Spleen (tissue), 11 donors: ENCODE results near the gene DOCK2. TPM values are rescaled to one million over a fixed set of nuclear protein-coding genes. Genes with fewer than 3 reads are reported as not detected.

Source experiments
- DNase-seq: peaks from one replicate; pipeline ENCODE4 v3.0.0-alpha.2; 2020
- H3K27ac ChIP-seq, 8 donors: fragments of 200-600 bp; sonication (generic) in 7 of 8; 1 replicate in 4 of 8; 2 replicates in 4 of 8; pipeline versions ENCODE4 v1.5.0 to v1.8.0; 2016 to 2021; ENCODE audit warnings: inconsistent platforms in 4 of 8, mild to moderate bottlenecking in 4 of 8, moderate library complexity in 1 of 8
- H3K27me3 ChIP-seq, 7 donors: fragments of 200-600 bp; sonication (generic) in 6 of 7; replicated peaks in 1 of 7; 1 replicate in 4 of 7; 2 replicates in 3 of 7; pipeline versions ENCODE4 v1.5.0 to v1.8.0; 2016 to 2021; ENCODE audit warnings: inconsistent platforms in 3 of 7, mild to moderate bottlenecking in 1 of 7
- H3K36me3 ChIP-seq, 6 donors: fragments of 200-600 bp; sonication (generic) in 5 of 6; 1 replicate in 4 of 6; 2 replicates in 2 of 6; pipeline versions ENCODE4 v1.5.0 to v1.8.0; 2016 to 2021; ENCODE audit warnings: inconsistent platforms in 2 of 6
- H3K4me1 ChIP-seq, 6 donors: fragments of 200-600 bp; sonication (generic) in 5 of 6; 1 replicate in 3 of 6; 2 replicates in 3 of 6; pipeline versions ENCODE4 v1.5.0 to v1.8.0; 2016 to 2021; ENCODE audit warnings: inconsistent platforms in 3 of 6
- H3K4me3 ChIP-seq, 8 donors: fragments of 200-600 bp; sonication (generic) in 7 of 8; 1 replicate in 4 of 8; 2 replicates in 4 of 8; pipeline versions ENCODE4 v1.5.0 to v1.8.0; 2016 to 2021; ENCODE audit warnings: inconsistent platforms in 4 of 8, mild to moderate bottlenecking in 4 of 8, moderate library complexity in 2 of 8
- H3K9me3 ChIP-seq, 8 donors: fragments of 200-600 bp; sonication (generic) in 7 of 8; 1 replicate in 4 of 8; 2 replicates in 4 of 8; pipeline versions ENCODE4 v1.5.0 to v1.8.0; 2016 to 2021; ENCODE audit warnings: inconsistent platforms in 4 of 8
- POLR2A ChIP-seq, 3 donors: fragments of 450-650 bp; IDR thresholded peaks; one replicate each; pipeline ENCODE4 v1.5.1; 2017; ENCODE audit warnings: antibody characterized with exemption in 3 of 3, mild to moderate bottlenecking in 1 of 3
- POLR2AphosphoS5 ChIP-seq, 3 donors: sonication (generic); formaldehyde crosslinking; IDR thresholded peaks; one replicate each; pipeline ENCODE4 v1.5.1; 2017; ENCODE audit warnings: antibody characterized with exemption in 3 of 3
- WGBS, 5 donors: extraction: QIAGEN DNeasy Blood & Tissue Kit in 3 of 5; methylation state at CpG; one replicate each; pipeline versions ENCODE4 v1.1.5 to v1.1.7; 2013 to 2018; 5-methylcytosine and 5-hydroxymethylcytosine counted together
- intact Hi-C: fragments of 100-400 bp; cut with DNase I; formaldehyde crosslinking; loops from one replicate; pipeline ENCODE4 v1.15.0; 2023; ENCODE audit warnings: low total_unique reads
- polyA plus RNA-seq, 3 donors: library from polyadenylated mRNA; stranded (reverse); fragments of 200-250 nt; gene quantifications; one replicate each; pipeline ENCODE4 v1.2.1, GENCODE V29; 2013
- total RNA-seq, 7 donors: library from RNA; depleted of rRNA in 3 of 7; stranded (reverse); fragments of >200 nt in 3 of 7; fragmentation: NEBNext Ultra II Directional in 4 of 7; extraction: Animal tissue kit (Norgen Biotek cat#: 25700) in 4 of 7; gene quantifications; one replicate each; pipeline versions ENCODE4 v1.1.0 to v1.2.1, GENCODE V29; 2016 to 2021
- TF ChIP-seq, protein P1 (sequence below), 11 experiments: fragments of 200-600 bp in 7 of 11; fragments of 450-650 bp in 4 of 11; sonication (generic) in 4 of 11; IDR thresholded peaks in 8 of 11; conservative IDR thresholded peaks in 3 of 11; 1 replicate in 7 of 11; 2 replicates in 4 of 11; pipeline versions ENCODE4 v1.4.0 to v1.8.0; 2016 to 2021; ENCODE audit warnings: antibody characterized with exemption in 11 of 11, inconsistent platforms in 4 of 11, mild to moderate bottlenecking in 1 of 11
- donor health status: healthy with polysubstance abuse.
- donor health status: DM: no; HTN: no; CAD: no; lungs with moderate emphysema.
- donor health status: DM: no; HTN: no; CAD: no.
- donor health status: Bipolar disorder and iron deficiency.
- donor health status: healthy.
- donor health status: DM: no; HTN: no; CAD: no.
- donor health status: DM: yes; HTN: yes; CAD: no.

The DOCK2 gene
- total and polyA plus RNA-seq, 10 donors = 30.6 to 321 (median 198) TPM

DNA sequence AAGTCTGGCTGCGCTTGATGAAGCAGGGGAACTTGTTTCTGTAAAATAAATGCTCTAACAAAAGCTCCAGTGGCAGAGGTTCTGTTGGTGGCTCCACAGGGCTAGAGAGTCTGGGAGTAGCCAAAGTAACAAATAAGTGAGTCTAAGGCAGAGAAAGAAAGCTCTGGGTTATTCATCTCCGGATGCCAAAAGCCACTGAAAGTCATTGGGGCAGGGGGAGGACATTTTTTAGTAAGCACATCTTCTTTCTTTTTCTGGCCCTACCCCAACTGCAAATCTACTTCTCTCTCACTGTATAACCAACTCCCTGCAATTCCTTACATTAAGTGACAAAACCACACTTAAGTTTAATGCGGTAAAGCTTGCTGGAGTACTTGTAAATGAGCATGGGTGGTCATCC is 201.6 kb downstream of the DOCK2 start:
- H3K4me3 ChIP-seq = no peak overlapping the region
- H3K27me3 ChIP-seq = no peaks in the 10 kb centered on the region
- WGBS, 5 donors = 70 to 86% (median 83%) methylated on average over 3 of the region's 3 CpGs
- peaks cover 0 to 67% (median 19%) of the 10 kb centered on the region in 6 donors for H3K36me3 ChIP-seq
- intact Hi-C loops = no loop called here
- H3K9me3 ChIP-seq = no peaks in the 10 kb centered on the region
- no peak overlapping the region for H3K27ac ChIP-seq
- H3K4me1 ChIP-seq = peaks cover 0 to 6% (median under 1%) of the 10 kb centered on the region in 6 donors
- no peak for DNase-seq
- TF ChIP-seq POLR2AphosphoS5 (IDR thresholded peaks at IDR 0.05) = no peak
- TF ChIP-seq, protein P1, sequence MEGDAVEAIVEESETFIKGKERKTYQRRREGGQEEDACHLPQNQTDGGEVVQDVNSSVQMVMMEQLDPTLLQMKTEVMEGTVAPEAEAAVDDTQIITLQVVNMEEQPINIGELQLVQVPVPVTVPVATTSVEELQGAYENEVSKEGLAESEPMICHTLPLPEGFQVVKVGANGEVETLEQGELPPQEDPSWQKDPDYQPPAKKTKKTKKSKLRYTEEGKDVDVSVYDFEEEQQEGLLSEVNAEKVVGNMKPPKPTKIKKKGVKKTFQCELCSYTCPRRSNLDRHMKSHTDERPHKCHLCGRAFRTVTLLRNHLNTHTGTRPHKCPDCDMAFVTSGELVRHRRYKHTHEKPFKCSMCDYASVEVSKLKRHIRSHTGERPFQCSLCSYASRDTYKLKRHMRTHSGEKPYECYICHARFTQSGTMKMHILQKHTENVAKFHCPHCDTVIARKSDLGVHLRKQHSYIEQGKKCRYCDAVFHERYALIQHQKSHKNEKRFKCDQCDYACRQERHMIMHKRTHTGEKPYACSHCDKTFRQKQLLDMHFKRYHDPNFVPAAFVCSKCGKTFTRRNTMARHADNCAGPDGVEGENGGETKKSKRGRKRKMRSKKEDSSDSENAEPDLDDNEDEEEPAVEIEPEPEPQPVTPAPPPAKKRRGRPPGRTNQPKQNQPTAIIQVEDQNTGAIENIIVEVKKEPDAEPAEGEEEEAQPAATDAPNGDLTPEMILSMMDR (IDR thresholded peaks at IDR 0.05 in 8 of 11, conservative IDR thresholded peaks at IDR 0.05 in 3 of 11) = no peak
- no peak for TF ChIP-seq POLR2A (IDR thresholded peaks at IDR 0.05)

DNA sequence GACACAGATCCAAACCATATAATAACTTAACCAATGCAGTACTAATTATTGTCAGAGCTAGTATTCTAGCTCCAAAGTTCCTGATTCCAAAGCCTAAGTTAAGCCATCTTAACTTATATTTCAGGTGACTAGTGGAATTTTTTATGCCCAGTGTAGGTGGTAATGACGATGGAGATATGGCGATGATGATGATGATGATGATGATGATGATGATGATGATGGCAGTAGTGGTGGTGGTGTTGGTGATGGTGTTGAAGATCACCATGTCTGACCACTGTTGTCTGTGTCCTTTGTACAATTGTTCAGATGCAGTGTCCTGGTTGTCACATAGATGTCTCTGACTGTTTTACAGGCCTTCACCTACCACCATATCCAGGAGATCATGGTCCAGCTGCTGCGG is 203.3 kb downstream of the DOCK2 start:
- no peak for TF ChIP-seq POLR2AphosphoS5 (IDR thresholded peaks at IDR 0.05)
- no peak for TF ChIP-seq POLR2A (IDR thresholded peaks at IDR 0.05)
- TF ChIP-seq, protein P1 (IDR thresholded peaks at IDR 0.05 in 8 of 11, conservative IDR thresholded peaks at IDR 0.05 in 3 of 11) = no peak
- Histone ChIP-seq H3K27me3 (no peaks in the 10 kb centered on the region), H3K4me1 (peaks cover 0 to 3% (median 0%) of the 10 kb centered on the region in 6 donors), H3K9me3 (no peaks in the 10 kb centered on the region), H3K36me3 (peaks cover 0 to 82% (median 22%) of the 10 kb centered on the region in 6 donors), H3K27ac (no peak overlapping the region), H3K4me3 (no peak overlapping the region)
- WGBS, 5 donors = 81 to 96% (median 94%) methylated on average over 3 of the region's 3 CpGs
- no peak for DNase-seq
- intact Hi-C loops = no loop called here

DNA sequence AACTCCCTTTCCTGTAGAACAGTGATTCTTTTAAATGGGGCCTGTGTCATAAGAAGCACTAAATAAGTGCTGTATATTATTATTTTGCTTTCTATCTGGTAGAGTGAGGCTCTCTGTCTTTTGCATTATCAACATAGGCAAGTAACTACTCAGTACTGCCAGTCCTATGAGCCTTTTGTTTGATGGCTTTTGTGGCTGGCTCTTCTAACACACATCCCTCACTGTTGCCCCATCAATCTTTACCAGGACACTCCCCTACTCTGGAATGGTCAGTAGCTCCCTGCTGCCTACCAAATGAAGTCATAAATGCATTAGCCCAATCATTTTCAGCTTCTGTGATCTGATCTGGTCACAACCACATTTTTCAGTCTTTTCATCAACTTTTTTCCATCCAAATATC is 205.6 kb downstream of the DOCK2 start:
- Histone ChIP-seq H3K36me3 (peaks cover 0 to 89% (median 23%) of the 10 kb centered on the region in 6 donors), H3K27ac (no peak overlapping the region), H3K9me3 (no peaks in the 10 kb centered on the region), H3K4me3 (no peak overlapping the region), H3K4me1 (no peaks in the 10 kb centered on the region), H3K27me3 (no peaks in the 10 kb centered on the region)
- no peak for DNase-seq
- intact Hi-C loops = no loop called here
- TF ChIP-seq POLR2AphosphoS5 (IDR thresholded peaks at IDR 0.05) (no peak), POLR2A (IDR thresholded peaks at IDR 0.05) (no peak)
- TF ChIP-seq, protein P1 (IDR thresholded peaks at IDR 0.05 in 8 of 11, conservative IDR thresholded peaks at IDR 0.05 in 3 of 11) = no peak

DNA sequence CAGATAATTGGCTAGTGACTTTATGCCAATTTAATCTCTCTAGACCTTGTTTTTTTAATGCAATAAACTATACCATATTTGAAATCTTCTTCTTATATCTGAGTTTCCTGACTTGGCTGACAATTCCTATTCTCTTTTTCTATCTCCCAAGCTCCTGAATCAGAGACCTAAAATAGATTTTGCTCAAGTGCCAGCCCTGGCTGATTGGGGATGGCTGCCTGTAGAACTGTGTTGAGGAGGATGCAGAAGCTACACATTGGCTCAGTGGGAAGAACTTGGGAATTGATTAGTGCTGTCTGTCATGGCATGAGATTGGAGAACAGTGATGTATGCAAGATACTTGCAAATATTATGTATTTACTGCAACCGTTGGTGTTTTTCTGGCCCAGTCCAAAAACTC is 210.4 kb downstream of the DOCK2 start:
- TF ChIP-seq POLR2AphosphoS5 (IDR thresholded peaks at IDR 0.05) (no peak), POLR2A (IDR thresholded peaks at IDR 0.05) (no peak)
- TF ChIP-seq, protein P1 (IDR thresholded peaks at IDR 0.05 in 8 of 11, conservative IDR thresholded peaks at IDR 0.05 in 3 of 11) = no peak
- H3K27me3 ChIP-seq = no peaks in the 10 kb centered on the region
- no peak overlapping the region for H3K27ac ChIP-seq
- peaks cover 0 to 98% (median 25%) of the 10 kb centered on the region in 6 donors for H3K36me3 ChIP-seq
- intact Hi-C loops = no loop called here
- DNase-seq = no peak
- H3K4me1 ChIP-seq = no peaks in the 10 kb centered on the region
- WGBS, 5 donors = 85 to 100% (median 95%) methylated on average over 1 of the region's 1 CpG
- peaks cover 8 to 43% (median 34%) of the 10 kb centered on the region in 8 donors for H3K9me3 ChIP-seq
- H3K4me3 ChIP-seq = no peak overlapping the region
